ENCODE measurements around the gene MYBPH. TPM values are rescaled to one million over a fixed set of nuclear protein-coding genes. Genes with fewer than 3 reads are reported as not detected.
A peak's percentile ranks its signal among the peaks of the same experiment; 100 is the strongest.

The MYBPH gene
- total RNA-seq, 2 donors from 2014 or later = not detected

DNA sequence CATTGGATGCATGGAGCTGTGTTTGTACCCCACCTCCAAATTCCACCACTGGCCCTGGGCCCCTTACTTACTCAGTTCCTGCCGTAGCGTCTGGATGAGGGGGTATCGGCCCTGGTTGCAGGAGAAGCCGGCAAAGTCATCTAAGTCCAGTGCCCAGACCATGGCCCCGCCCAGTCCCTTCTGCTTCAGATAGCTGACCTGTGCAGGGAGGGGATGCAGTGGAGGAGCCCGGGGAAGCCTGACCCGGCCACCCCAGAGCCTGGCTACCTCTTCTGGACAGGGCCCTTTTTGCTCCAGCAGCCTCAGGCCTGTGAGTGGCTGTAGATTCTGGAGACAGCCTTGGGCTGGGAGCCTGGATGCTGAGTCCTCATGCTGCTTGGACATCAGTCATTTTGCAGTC, 42.0 kb upstream of the MYBPH start:
- Histone ChIP-seq H3K27ac (no peak overlapping the region), H3K4me3 (no peak overlapping the region), H3K4me1 (no peaks in the 10 kb centered on the region), H3K9ac (ENCODE audit: low read depth in 2 of 2, low read length in 2 of 2) (no peak overlapping the region), H3K36me3 (no peaks in the 10 kb centered on the region), H3K27me3 (no peaks in the 10 kb centered on the region), H3K9me3 (no peaks in the 10 kb centered on the region)
- intact Hi-C loops (cut with DNase I) = loop anchor here (5.0 kb wide), 1 partner anchor 100 kb away; no protein-coding TSS in a partner anchor
- no peak for TF ChIP-seq CTCF (IDR thresholded peaks at IDR 0.05)
- no peak for DNase-seq

DNA sequence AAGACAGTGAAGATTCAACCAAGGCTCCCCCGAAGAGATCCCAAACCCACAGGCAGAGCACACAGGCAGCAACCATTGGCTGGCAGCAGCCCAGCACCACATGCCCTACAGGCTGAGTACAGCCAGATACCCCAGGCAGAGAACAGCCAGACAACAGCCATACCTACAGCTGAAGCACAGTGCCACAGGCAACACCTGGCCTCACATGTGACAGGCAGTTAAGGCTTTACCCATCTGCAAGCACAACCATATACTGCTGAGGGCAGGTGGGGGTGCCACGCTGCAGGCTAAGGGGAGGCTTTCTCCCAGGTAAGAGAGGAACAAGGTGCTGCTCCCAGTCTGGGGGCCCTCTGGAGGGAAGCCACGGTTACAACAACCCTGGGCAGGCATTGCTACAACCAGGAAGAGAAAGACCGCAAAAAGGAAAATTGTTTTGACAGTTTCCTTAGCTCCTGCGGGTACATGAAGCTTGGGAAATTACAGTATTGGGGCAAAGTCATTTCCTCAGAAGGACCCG, 41.6 kb upstream of the MYBPH start:
- H3K4me1 ChIP-seq = no peaks in the 10 kb centered on the region
- no peaks in the 10 kb centered on the region for H3K36me3 ChIP-seq
- no peak overlapping the region for H3K9ac ChIP-seq (ENCODE audit: low read depth in 2 of 2, low read length in 2 of 2)
- DNase-seq = no peak
- no peak for TF ChIP-seq CTCF (IDR thresholded peaks at IDR 0.05)
- no peaks in the 10 kb centered on the region for H3K27me3 ChIP-seq
- no peak overlapping the region for H3K4me3 ChIP-seq
- no peaks in the 10 kb centered on the region for H3K9me3 ChIP-seq
- intact Hi-C loops (cut with DNase I) = loop anchor here (5.0 kb wide), 1 partner anchor 100 kb away; no protein-coding TSS in a partner anchor
- no peak overlapping the region for H3K27ac ChIP-seq

- Histone ChIP-seq H3K9me3 (no peaks in the 10 kb centered on the region), H3K4me3 (no peak overlapping the region), H3K9ac (ENCODE audit: low read depth in 2 of 2, low read length in 2 of 2) (no peak overlapping the region), H3K27me3 (no peaks in the 10 kb centered on the region), H3K36me3 (no peaks in the 10 kb centered on the region), H3K4me1 (no peaks in the 10 kb centered on the region), H3K27ac (no peak overlapping the region)
- intact Hi-C loops (cut with DNase I) = loop anchor here (1.0 to 5.0 kb wide), 2 partner anchors 99 to 177 kb away; no protein-coding TSS in a partner anchor
- DNase-seq = peak; percentile 68
- peak; percentile 63 for TF ChIP-seq CTCF (IDR thresholded peaks at IDR 0.05)
These were observed 40.9 kb upstream of the MYBPH start for GRCh38 chr1:203216274-203217138.

- intact Hi-C loops (cut with DNase I) = loop anchor here (5.0 kb wide), 1 partner anchor 98 kb away; no protein-coding TSS in a partner anchor
- TF ChIP-seq CTCF (IDR thresholded peaks at IDR 0.05) = no peak
These were observed 39.9 kb upstream of the MYBPH start for GRCh38 chr1:203215573-203215972.

GRCh38 chr1:203214871-203215270, 39.2 kb upstream of the MYBPH start:
- H3K27me3 ChIP-seq = no peaks in the 10 kb centered on the region
- H3K4me3 ChIP-seq = no peak overlapping the region
- no peak overlapping the region for H3K9ac ChIP-seq (ENCODE audit: low read depth in 2 of 2, low read length in 2 of 2)
- H3K4me1 ChIP-seq = no peaks in the 10 kb centered on the region
- H3K27ac ChIP-seq = no peak overlapping the region
- no peak for TF ChIP-seq CTCF (IDR thresholded peaks at IDR 0.05)
- DNase-seq = no peak
- no peaks in the 10 kb centered on the region for H3K9me3 ChIP-seq
- intact Hi-C loops (cut with DNase I) = loop anchor here (5.0 kb wide), 1 partner anchor 98 kb away; no protein-coding TSS in a partner anchor
- no peaks in the 10 kb centered on the region for H3K36me3 ChIP-seq

More at GRCh38 chr1:203215573-203215972, 39.9 kb upstream of the MYBPH start:
- H3K36me3 ChIP-seq = no peaks in the 10 kb centered on the region
- no peaks in the 10 kb centered on the region for H3K27me3 ChIP-seq
- H3K4me1 ChIP-seq = no peaks in the 10 kb centered on the region
- no peak for DNase-seq
- no peak overlapping the region for H3K27ac ChIP-seq
- H3K4me3 ChIP-seq = no peak overlapping the region
- no peaks in the 10 kb centered on the region for H3K9me3 ChIP-seq
- H3K9ac ChIP-seq (ENCODE audit: low read depth in 2 of 2, low read length in 2 of 2) = no peak overlapping the region
